ENCODE results near the gene OTOP2. TPM values are rescaled to one million over a fixed set of nuclear protein-coding genes. Genes with fewer than 3 reads are reported as not detected.

OTOP2 gene
- total RNA-seq, 4 donors from 2014 or later, result 3.4 to 99.1 (median 62.6) TPM

DNA sequence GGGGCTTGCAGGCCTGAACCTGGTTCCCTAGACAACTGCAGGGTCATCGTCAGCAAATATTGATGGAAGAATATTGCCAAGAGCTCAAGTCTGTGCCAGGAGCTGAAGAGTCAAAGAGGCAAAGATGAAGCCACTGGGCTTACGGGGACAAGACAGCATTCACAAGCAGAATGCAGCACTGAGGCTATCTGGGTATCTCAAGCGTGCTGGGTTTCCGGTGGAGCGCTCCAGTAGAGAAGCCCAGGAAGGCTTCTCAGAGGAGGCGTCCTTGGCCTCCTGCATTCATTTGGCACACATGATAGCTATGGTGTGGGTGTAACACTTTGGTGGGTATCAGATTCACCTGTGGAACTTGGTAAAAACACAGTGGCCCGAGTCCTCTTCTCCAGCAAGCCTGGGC lies 33.5 kb upstream of the OTOP2 start:
- no peak for DNase-seq
- 90 to 92% methylated on average over 2 to 7 of the region's 7 CpGs for WGBS, 2 donors (ENCODE audit: low coverage in 1 of 2)
- no peak for TF ChIP-seq POLR2AphosphoS5 (IDR thresholded peaks at IDR 0.05)
- no peak for TF ChIP-seq POLR2A (IDR thresholded peaks at IDR 0.05)
- no peak for TF ChIP-seq EP300 (IDR thresholded peaks at IDR 0.05; ENCODE audit: low read depth)
- TF ChIP-seq, protein P1, sequence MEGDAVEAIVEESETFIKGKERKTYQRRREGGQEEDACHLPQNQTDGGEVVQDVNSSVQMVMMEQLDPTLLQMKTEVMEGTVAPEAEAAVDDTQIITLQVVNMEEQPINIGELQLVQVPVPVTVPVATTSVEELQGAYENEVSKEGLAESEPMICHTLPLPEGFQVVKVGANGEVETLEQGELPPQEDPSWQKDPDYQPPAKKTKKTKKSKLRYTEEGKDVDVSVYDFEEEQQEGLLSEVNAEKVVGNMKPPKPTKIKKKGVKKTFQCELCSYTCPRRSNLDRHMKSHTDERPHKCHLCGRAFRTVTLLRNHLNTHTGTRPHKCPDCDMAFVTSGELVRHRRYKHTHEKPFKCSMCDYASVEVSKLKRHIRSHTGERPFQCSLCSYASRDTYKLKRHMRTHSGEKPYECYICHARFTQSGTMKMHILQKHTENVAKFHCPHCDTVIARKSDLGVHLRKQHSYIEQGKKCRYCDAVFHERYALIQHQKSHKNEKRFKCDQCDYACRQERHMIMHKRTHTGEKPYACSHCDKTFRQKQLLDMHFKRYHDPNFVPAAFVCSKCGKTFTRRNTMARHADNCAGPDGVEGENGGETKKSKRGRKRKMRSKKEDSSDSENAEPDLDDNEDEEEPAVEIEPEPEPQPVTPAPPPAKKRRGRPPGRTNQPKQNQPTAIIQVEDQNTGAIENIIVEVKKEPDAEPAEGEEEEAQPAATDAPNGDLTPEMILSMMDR (IDR thresholded peaks at IDR 0.05), result no peak
- in situ Hi-C loops (cut with MboI; ENCODE audit: low pct_ligation_motif_present in 1 of 4, low pct_unique_long_range_greater_than_20kb in 1 of 4, low sequenced_read_pairs in 3 of 4) (no loop called here), intact Hi-C loops (cut with DNase I; ENCODE audit: low total_unique reads) (no loop called here)
- Histone ChIP-seq H3K36me3 (no peaks in the 10 kb centered on the region), H3K27me3 (peaks cover 71% of the 10 kb centered on the region), H3K4me3 (no peak overlapping the region), H3K27ac (no peak overlapping the region), H3K4me1 (peaks cover 3 to 11% (median 9%) of the 10 kb centered on the region in 4 donors), H3K9me3 (no peaks in the 10 kb centered on the region)

DNA sequence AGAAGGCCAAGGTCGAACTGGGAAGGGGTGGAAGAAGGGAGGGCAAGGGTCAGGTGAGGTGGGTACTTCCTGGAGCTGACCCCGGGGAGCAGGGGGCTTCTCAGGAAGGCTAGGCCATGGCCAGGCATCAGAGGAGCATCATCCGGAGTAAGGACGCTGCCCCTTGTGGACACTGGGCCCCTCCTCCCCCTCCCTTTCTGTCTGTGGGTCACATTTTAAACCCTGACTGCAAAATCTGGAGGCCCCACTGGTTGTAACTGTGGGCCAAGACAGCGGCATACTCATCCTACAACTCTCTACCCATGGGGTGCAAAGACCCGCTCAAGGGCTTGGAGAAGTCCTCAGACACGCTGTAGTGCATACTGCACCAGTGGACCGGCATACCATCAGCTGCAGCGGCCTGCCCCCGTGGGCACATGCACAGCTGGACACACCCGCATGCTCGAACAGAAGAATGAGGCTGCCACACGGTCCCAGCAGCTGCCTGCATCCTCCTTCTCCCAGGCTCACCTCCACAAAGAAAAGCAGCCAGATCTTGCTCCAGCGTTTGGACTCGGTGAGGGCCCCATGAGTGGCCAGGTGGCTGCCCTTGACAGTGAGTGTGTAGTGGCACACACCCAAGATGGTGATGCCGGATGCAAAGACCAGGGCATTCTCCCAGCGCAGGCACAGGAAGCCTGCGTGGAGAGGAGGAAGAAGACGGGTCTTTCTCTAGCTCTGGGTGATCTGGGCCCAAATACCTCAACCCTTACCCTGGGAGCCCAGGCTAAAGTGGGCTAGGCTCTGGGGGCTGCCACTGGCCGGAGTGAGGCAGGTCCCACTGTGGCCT lies 31.8 kb upstream of the OTOP2 start:
- WGBS, 2 donors (ENCODE audit: low coverage in 1 of 2), result 33 to 66% methylated on average over 2 to 19 of the region's 20 CpGs
- in situ Hi-C loops (cut with MboI; ENCODE audit: low pct_ligation_motif_present in 1 of 4, low pct_unique_long_range_greater_than_20kb in 1 of 4, low sequenced_read_pairs in 3 of 4) (no loop called here), intact Hi-C loops (cut with DNase I; ENCODE audit: low total_unique reads) (no loop called here)
- H3K4me1 ChIP-seq, result peaks cover 3 to 11% (median 9%) of the 10 kb centered on the region in 4 donors
- H3K27me3 ChIP-seq, result peaks cover 83% of the 10 kb centered on the region
- H3K27ac ChIP-seq, result no peak overlapping the region
- no peaks in the 10 kb centered on the region for H3K36me3 ChIP-seq
- no peak for DNase-seq
- TF ChIP-seq EP300 (IDR thresholded peaks at IDR 0.05; ENCODE audit: low read depth), result no peak
- TF ChIP-seq, protein P1 (IDR thresholded peaks at IDR 0.05), result no peak
- TF ChIP-seq POLR2A (IDR thresholded peaks at IDR 0.05), result no peak
- no peak for TF ChIP-seq POLR2AphosphoS5 (IDR thresholded peaks at IDR 0.05)
- no peak overlapping the region for H3K4me3 ChIP-seq
- H3K9me3 ChIP-seq, result no peaks in the 10 kb centered on the region

DNA sequence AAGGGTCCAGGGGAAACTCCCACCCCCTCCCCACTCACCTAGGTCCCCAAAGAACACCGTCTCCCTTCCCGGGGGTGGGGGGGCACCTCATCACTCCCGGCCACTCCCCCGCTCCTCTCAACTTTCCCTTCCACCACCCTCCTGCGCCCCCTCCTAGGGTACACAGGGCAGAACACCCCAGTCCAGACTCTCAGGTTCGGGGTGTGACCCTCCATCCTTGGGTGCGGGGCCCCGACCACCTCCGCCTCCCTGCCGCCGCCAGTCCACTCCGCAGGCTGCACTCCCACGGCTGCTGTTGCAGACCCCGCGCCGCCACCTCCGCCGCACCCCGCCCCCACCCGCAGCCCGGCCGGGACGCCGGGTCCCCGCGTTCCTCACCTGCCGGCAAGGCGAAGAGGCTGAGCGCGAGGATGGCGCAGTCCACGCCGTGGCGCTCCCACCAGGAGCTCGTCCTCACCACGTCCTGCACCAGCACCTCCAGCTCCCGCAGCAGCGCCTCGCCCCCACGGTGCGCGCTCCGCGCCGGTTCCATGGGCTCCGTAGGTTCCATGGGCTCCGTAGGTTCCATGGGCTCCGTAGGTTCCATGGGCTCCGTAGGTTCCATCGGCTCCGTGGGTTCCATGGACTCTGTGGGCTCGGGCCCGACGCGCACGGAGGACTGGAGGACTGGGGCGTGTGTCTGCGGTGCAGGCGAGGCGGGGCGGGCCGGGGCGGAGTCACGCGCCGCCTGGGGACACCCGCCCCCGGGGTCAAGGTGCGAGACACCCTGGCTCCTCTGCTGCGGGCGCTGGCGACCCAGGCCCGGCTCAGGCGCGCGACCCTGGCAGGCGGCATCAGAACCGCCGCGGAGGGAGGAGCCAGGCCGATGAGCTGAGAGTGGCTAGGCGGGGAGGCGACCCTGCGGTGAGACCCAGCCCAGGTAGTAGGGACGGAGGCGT lies 30.8 kb upstream of the OTOP2 start, which contains the start of gene FADS6:
TSS of gene FADS6 (minus strand) at position 660 of the 938 bp plus-strand sequence. CDS start at position 622, 38 bp downstream.
- peak; percentile 34 for DNase-seq
- Histone ChIP-seq H3K27me3 (peaks cover 79% of the 10 kb centered on the region), H3K4me1 (peaks cover 3 to 11% (median 9%) of the 10 kb centered on the region in 4 donors), H3K9me3 (no peaks in the 10 kb centered on the region), H3K27ac (no peak within 1 kb of the TSS), H3K4me3 (peak within 1 kb of the TSS in 3 of 4 donors; percentile 9 to 45 (median 21)), H3K36me3 (no peaks in the 10 kb centered on the region)
- TF ChIP-seq, protein P1 (IDR thresholded peaks at IDR 0.05), result no peak
- peak in 1 of 3 donors; percentile 19 for TF ChIP-seq POLR2AphosphoS5 (IDR thresholded peaks at IDR 0.05)
- in situ Hi-C loops (cut with MboI; ENCODE audit: low pct_ligation_motif_present in 1 of 4, low pct_unique_long_range_greater_than_20kb in 1 of 4, low sequenced_read_pairs in 3 of 4), result no loop called here
- intact Hi-C loops (cut with DNase I; ENCODE audit: low total_unique reads), result no loop called here
- WGBS, 2 donors (ENCODE audit: low coverage in 1 of 2), result 7% methylated on average over 53 of the region's 86 CpGs; no CpG with 5 or more reads in 1 of the 2 donors

Data from transverse colon (tissue), 4 donors.